Left colon (tissue), 2 donors: Measurements from ENCODE around the gene FAM187B. TPM values are rescaled to one million over a fixed set of nuclear protein-coding genes. Genes with fewer than 3 reads are reported as not detected.
"Not testable (repeated sequence)": the region's sequence is repeated elsewhere in the genome, so short reads cannot be mapped to it uniquely, and the experiment has no call there.

Experiments used
- ATAC-seq: fragments of 200-7000 bp; cut with Tn5 transposase; one replicate; pipeline ENCODE4 v1.9.1; 2020; ENCODE audit warnings: mild to moderate bottlenecking, moderate library complexity
- DNase-seq, 2 donors: peaks; one replicate each; pipeline ENCODE4 v3.0.0-alpha.2; 2020
- intact Hi-C, 2 donors: fragments of 100-400 bp; cut with DNase I in 1 of 2; cut with micrococcal nuclease in 1 of 2; formaldehyde crosslinking; loops; one replicate each; pipeline versions ENCODE4 v1.11.2 to v1.14.0; 2022; cut with DNase I, micrococcal nuclease
- total RNA-seq, 2 donors: library from RNA; stranded (reverse); fragmentation: NEBNext Ultra II Directional; extraction: Animal tissue kit (Norgen Biotek cat#: 25700); gene quantifications; one replicate each; pipeline ENCODE4 v1.2.1, GENCODE V29; 2021
- donor health status: DM: no; HTN: no; CAD: no.
- donor health status: DM: yes; HTN: yes; CAD: no.

Gene FAM187B
- total RNA-seq, 2 donors from 2014 or later, result not detected

- DNase-seq (peak; percentile 90 to 91), ATAC-seq (peak; percentile 76)
- intact Hi-C loops, result no loop called here
These were observed 19.2 kb upstream of the FAM187B start for GRCh38 chr19:35247526-35248309.

- no peak for DNase-seq
- no peak for ATAC-seq
- intact Hi-C loops, result no loop called here
These were observed 18.0 kb upstream of the FAM187B start for GRCh38 chr19:35246466-35247092.

- ATAC-seq (no peak), DNase-seq (no peak)
- intact Hi-C loops, result no loop called here
These were observed 12.9 kb upstream of the FAM187B start for GRCh38 chr19:35241417-35241816.

GRCh38 chr19:35240327-35240726 lies 11.8 kb upstream of the FAM187B start:
- ATAC-seq (no peak), DNase-seq (no peak)
- intact Hi-C loops, result no loop called here

- intact Hi-C loops, ATAC-seq, DNase-seq: not testable (repeated sequence)
These were observed 11.1 kb upstream of the FAM187B start for GRCh38 chr19:35239597-35239996.

GRCh38 chr19:35236638-35237400 lies 8.3 kb upstream of the FAM187B start:
- ATAC-seq (peak; percentile 45), DNase-seq (no peak)
- intact Hi-C loops, result no loop called here

- DNase-seq, result no peak
- intact Hi-C loops, result no loop called here
- no peak for ATAC-seq
These were observed 4.4 kb upstream of the FAM187B start for GRCh38 chr19:35232912-35233311.

GRCh38 chr19:35231956-35232645 lies 3.6 kb upstream of the FAM187B start:
- intact Hi-C loops, result no loop called here
- no peak for ATAC-seq
- no peak for DNase-seq

- ATAC-seq, result no peak
- no peak for DNase-seq
- intact Hi-C loops, result no loop called here
These were observed 1.1 kb upstream of the FAM187B start for GRCh38 chr19:35229601-35230000.

- no peak for ATAC-seq
- intact Hi-C loops, result no loop called here
These were observed 1.8 kb downstream of the FAM187B start for GRCh38 chr19:35226748-35227147.

GRCh38 chr19:35225951-35226350 lies 2.6 kb downstream of the FAM187B start:
- intact Hi-C loops, result no loop called here
- no peak for ATAC-seq

More at GRCh38 chr19:35226748-35227147, 1.8 kb downstream of the FAM187B start:
- DNase-seq, result no peak

GRCh38 chr19:35224681-35225571 lies 3.6 kb downstream of the FAM187B start:
- intact Hi-C loops, result no loop called here
- DNase-seq (peak in 1 of 2 donors; percentile 70), ATAC-seq (peak; percentile 93)

More at GRCh38 chr19:35225951-35226350, 2.6 kb downstream of the FAM187B start:
- DNase-seq, result no peak

- no peak for DNase-seq
These were observed 4.6 kb downstream of the FAM187B start for GRCh38 chr19:35223862-35224505.

GRCh38 chr19:35223084-35223790 lies 5.3 kb downstream of the FAM187B start:
- intact Hi-C loops, result no loop called here
- ATAC-seq (no peak), DNase-seq (no peak)

More at GRCh38 chr19:35223862-35224505, 4.6 kb downstream of the FAM187B start:
- intact Hi-C loops, result no loop called here
- ATAC-seq, result no peak

GRCh38 chr19:35222373-35223015 lies 6.0 kb downstream of the FAM187B start:
- no peak for ATAC-seq
- no peak for DNase-seq
- intact Hi-C loops, result no loop called here

- ATAC-seq, DNase-seq, intact Hi-C loops: not testable (repeated sequence)
These were observed 7.5 kb downstream of the FAM187B start for GRCh38 chr19:35220973-35221590.
